Lower leg skin (tissue), 3 donors: ENCODE data around the gene SHISA4.

Experiments used
- CTCF ChIP-seq, 3 donors: fragments of 450-650 bp; IDR thresholded peaks; one replicate each; pipeline ENCODE4 v1.5.1; 2016; ENCODE audit warnings: antibody characterized with exemption in 3 of 3, mild to moderate bottlenecking in 3 of 3, moderate library complexity in 2 of 3
- POLR2A ChIP-seq, 2 donors: fragments of 450-650 bp; IDR thresholded peaks; one replicate each; pipeline ENCODE4 v1.6.1; 2016 to 2017; ENCODE audit warnings: antibody characterized with exemption in 2 of 2, mild to moderate bottlenecking in 1 of 2, moderate library complexity in 1 of 2

DNA sequence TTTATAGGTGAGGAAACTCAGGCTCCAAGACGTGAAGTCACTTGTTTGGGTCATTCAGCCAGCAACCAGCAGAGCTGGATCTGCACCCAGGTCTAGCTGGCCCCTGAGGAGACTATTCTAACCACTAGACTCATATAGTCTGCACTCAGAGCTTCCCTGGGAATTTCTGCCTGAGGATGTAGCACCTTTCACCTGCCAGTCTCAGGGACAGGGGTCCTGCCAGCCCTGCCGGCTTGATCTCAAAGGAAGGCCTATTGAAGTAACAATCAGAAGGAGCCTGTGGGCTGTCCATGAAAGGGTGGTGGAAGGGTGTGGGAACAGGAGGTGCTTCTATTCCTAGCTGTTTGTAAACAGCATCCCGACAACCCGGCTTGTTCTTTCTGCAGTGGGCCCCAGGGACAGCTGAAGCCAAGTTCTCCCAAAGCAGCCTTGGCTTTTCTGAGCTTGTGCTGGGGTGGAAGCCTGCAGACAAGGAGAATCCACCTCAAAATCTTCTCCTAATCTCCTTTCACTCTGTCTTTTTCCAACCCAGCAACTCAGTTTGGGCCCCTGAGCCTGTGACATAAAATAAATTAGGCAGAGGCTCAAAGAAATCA is 49.8 kb downstream of the SHISA4 start:
- TF ChIP-seq CTCF (IDR thresholded peaks at IDR 0.05) (no peak), POLR2A (IDR thresholded peaks at IDR 0.05) (no peak)
